HL-60 (cell line): Measurements from ENCODE around the gene POLK.

Source experiments
- GABPA ChIP-seq: IDR thresholded peaks from 2 replicates; pipeline ENCODE4 v1.6.1; 2012; ENCODE audit warnings: low read depth
- POLR2AphosphoS5 ChIP-seq: IDR thresholded peaks from 2 replicates; pipeline ENCODE4 v1.6.1; 2012; ENCODE audit warnings: low read depth
- SPI1 ChIP-seq: IDR thresholded peaks from 2 replicates; pipeline ENCODE4 v1.6.1; 2012; ENCODE audit warnings: low read depth, mild to moderate bottlenecking, borderline replicate concordance
- TF ChIP-seq, protein P1 (sequence below): IDR thresholded peaks from one replicate; pipeline ENCODE4 v1.5.1; 2011; ENCODE audit warnings: low read length, control low read depth, inconsistent platforms; ENCODE audit not compliant: insufficient read depth
- TF ChIP-seq, protein P2 (sequence below): IDR thresholded peaks from 2 replicates; pipeline ENCODE4 v1.6.1; 2012; ENCODE audit warnings: low read depth; ENCODE audit not compliant: insufficient replicate concordance

DNA sequence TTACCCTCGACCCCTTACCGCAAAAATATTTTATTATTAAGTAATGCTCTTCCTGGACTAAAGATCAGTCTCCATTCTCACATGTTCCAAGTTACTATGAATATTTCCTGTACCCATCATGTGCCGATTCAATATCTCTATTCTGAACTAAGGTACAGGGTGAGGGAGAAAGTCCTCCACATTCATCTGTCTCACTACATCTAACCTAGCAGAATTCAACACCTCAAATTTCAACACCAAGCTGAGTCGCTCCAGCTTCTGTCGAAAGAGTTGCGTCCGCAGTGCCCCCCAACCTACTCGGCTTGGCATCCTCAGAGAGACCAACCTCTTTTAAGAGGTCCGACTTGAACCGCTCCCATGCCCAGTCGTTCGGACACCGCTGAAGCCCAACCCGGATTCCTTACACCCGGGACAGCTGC is 1.3 kb upstream of the POLK start:
- TF ChIP-seq, protein P1, sequence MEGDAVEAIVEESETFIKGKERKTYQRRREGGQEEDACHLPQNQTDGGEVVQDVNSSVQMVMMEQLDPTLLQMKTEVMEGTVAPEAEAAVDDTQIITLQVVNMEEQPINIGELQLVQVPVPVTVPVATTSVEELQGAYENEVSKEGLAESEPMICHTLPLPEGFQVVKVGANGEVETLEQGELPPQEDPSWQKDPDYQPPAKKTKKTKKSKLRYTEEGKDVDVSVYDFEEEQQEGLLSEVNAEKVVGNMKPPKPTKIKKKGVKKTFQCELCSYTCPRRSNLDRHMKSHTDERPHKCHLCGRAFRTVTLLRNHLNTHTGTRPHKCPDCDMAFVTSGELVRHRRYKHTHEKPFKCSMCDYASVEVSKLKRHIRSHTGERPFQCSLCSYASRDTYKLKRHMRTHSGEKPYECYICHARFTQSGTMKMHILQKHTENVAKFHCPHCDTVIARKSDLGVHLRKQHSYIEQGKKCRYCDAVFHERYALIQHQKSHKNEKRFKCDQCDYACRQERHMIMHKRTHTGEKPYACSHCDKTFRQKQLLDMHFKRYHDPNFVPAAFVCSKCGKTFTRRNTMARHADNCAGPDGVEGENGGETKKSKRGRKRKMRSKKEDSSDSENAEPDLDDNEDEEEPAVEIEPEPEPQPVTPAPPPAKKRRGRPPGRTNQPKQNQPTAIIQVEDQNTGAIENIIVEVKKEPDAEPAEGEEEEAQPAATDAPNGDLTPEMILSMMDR = no peak
- TF ChIP-seq POLR2AphosphoS5 = no peak
- TF ChIP-seq, protein P2, sequence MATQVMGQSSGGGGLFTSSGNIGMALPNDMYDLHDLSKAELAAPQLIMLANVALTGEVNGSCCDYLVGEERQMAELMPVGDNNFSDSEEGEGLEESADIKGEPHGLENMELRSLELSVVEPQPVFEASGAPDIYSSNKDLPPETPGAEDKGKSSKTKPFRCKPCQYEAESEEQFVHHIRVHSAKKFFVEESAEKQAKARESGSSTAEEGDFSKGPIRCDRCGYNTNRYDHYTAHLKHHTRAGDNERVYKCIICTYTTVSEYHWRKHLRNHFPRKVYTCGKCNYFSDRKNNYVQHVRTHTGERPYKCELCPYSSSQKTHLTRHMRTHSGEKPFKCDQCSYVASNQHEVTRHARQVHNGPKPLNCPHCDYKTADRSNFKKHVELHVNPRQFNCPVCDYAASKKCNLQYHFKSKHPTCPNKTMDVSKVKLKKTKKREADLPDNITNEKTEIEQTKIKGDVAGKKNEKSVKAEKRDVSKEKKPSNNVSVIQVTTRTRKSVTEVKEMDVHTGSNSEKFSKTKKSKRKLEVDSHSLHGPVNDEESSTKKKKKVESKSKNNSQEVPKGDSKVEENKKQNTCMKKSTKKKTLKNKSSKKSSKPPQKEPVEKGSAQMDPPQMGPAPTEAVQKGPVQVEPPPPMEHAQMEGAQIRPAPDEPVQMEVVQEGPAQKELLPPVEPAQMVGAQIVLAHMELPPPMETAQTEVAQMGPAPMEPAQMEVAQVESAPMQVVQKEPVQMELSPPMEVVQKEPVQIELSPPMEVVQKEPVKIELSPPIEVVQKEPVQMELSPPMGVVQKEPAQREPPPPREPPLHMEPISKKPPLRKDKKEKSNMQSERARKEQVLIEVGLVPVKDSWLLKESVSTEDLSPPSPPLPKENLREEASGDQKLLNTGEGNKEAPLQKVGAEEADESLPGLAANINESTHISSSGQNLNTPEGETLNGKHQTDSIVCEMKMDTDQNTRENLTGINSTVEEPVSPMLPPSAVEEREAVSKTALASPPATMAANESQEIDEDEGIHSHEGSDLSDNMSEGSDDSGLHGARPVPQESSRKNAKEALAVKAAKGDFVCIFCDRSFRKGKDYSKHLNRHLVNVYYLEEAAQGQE = no peak
- TF ChIP-seq GABPA = no peak
- no peak for TF ChIP-seq SPI1
